Hematopoietic multipotent progenitor cell treated with erythropoietin and hydrocortisone succinate and interleukin-3 and kit ligand, for 15 days (in vitro differentiated cells): ENCODE measurements around the gene ITPKC.
"Not testable (repeated sequence)": the region's sequence is repeated elsewhere in the genome, so short reads cannot be mapped to it uniquely, and the experiment has no call there.

Source experiments
- DNase-seq: peaks from one replicate; pipeline ENCODE4 v3.0.0-alpha.2; 2015; ENCODE audit warnings: low spot score

ITPKC gene

DNA sequence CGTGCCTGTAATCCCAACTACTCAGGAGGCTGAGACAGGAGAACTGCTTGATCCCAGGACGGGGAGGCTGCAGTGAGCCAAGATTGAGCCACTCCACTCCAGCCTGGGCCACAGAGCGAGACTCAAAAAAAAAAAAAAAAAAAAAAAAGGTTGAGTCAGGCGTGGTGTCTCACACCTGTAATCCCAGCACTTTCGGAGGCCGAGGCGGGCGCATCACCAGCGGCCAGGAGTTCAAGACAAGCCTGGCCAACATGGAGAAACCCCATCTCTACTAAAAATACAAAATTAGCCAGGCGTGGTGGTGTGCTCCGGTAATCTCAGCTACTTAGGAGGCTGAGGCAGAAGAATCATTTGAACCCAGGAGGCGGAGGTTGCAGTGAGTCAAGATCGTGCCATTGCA lies 49.5 kb downstream of the ITPKC start:
- DNase-seq, result not testable (repeated sequence)

DNA sequence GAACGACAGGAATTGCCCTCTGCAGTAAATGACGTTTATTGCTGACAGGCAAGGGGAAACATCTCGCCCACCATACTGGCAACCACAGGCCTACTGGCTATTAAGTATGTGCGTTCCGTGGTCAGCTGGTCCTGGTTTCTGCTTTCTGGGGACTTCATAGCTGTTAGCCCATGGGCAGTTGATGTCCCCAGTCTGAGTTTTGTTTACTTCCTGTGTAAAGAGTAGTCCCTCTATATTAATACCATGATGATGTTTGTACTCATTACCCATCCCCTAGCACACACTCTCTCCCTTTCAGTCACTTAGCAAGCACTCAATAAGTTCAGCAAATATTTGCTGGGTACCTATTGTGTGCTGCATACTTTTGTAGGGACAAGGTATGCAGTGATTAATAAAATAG lies 52.0 kb downstream of the ITPKC start:
- no peak for DNase-seq

DNA sequence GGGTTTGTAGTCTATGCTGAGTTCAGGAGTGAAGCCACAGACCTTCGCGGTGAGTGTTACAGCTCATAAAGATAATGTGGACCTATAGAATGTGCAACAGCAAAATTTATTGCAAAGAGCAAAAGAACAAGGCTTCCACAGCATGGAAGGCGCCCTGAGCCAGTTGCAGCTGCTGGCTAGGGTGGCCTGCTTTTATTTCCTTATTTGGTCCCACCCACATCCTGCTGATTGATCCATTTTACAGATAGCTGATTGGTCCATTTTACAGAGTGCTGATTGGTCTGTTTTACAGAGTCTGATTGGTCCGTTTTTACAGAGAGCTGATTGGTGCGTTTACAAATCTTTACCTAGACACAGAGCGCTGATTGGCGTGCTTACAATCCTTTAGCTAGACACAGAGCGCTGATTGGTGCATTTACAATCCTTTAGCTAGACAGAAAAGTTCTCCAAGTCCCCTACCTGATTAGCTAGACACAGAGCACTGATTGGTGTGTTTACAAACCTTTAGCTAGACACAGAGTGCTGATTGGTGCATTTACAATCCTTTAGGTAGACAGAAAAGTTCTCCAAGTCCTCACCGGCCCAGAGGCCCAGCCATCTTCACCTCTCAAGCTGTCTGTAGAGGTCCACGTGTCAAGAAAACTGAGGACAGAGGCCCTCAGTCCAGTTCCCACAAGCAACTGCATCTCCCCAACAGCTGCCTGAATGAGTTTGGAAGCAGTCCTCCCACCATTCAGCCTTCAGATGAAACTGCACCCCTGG lies 54.4 kb downstream of the ITPKC start:
- peak; percentile 34 for DNase-seq

DNA sequence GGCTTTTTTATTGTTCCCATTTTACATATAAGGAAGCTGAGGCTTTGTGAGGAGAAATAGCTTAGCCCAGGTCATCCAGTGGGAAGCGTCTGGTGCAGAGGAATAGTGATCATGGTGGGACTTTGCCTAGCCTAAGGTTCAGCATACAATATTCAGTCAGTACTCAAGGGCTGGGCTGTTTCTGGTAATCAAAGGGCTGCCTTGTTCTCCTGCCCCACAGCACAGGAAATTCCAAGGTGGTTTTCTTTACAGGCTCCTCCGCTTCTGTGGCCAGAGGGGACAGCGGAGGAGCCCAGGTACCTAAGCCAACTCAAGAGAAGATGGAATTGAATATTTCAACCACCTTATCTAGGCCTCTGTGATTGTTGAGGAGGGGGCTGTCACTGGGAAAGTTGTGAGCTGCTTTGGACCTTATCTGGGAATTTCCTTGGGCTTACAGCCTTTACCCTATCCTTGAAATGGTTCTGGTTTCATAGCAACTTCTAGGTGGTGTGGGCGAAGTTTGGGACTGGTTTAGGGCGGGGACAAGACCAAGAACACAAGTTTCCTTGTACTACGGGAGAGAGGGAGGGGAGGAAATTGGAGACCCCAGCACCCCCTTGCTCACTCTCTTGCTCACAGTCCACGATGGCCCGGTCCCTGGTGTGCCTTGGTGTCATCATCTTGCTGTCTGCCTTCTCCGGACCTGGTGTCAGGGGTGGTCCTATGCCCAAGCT lies 58.2 kb downstream of the ITPKC start, which contains the start of gene MIA:
MIA (plus strand) TSS at position 606 of the 716 bp plus-strand sequence; CDS start at position 628, 22 bp downstream.
- no peak for DNase-seq

DNA sequence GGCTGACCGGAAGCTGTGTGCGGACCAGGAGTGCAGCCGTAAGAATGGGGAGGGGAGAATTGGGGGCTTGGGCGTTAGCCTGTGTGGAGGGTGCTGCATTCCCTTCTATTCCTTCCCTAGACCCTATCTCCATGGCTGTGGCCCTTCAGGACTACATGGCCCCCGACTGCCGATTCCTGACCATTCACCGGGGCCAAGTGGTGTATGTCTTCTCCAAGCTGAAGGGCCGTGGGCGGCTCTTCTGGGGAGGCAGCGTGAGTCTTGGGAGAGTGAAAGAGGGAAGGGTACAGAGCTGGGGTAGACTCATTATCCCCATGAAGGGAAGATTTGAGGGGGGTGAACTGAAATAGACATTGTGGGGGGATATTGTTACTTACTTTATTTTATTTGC lies 58.7 kb downstream of the ITPKC start:
- DNase-seq, result no peak

DNA sequence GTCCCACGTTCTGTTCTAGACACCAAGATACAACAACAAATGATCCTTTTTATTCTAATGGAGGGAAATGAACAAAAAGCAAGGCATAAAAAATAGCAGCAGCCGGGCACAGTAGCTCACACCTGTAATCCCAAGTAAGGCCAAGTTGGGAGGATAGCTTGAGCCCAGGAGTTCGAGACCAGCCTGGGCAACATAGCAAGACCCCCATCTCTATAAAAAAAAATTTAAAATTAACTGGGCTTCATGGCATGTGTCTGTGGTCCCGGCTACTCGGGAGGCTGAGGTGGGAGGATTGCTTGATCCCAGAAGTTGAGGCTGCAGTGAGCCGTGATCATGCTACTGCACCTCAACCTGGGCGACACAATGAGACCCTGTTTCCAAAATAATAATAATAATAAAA lies 59.5 kb downstream of the ITPKC start:
- DNase-seq, result no peak

DNA sequence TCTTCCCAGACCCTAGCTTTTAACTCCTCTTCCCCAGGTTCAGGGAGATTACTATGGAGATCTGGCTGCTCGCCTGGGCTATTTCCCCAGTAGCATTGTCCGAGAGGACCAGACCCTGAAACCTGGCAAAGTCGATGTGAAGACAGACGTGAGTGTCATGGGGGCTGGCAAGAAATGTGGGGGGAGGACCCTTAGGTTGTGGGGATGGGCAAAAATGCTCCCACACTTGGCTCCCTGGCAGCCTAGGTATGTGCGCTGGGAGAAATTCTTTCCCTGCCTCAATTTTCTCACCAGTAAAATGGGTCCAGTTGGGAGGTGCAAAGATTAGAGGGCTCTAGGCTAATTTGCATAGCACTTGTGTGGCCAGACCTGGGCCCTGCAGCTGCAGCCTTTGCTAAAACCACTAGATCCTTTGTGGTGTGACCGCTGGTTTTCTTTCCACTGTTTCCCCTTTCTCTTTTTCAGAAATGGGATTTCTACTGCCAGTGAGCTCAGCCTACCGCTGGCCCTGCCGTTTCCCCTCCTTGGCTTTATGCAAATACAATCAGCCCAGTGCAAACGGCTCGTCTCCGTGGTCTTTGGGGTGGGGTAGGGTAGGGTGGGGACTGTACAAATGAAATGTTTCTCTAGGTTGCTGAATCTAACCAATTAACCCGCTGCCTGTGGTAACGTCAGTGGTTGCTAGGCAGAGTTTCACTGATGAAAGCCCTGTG lies 60.2 kb downstream of the ITPKC start:
- peak; percentile 94 for DNase-seq

DNA sequence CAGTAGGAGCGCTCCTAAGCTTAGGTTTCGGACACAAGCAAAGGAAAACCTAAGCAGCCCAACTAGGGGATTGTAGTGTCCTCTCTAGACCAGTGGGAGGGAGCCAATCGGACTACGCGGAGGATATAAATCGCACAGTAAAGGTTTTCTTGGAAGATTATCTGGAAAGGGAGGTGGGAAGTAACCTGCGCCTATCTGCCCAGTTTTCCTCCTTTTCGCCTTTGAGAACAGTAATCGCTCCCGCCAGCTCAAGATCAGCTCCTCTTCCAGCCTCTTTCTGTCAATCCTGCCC lies 60.7 kb downstream of the ITPKC start:
- DNase-seq, result no peak

DNA sequence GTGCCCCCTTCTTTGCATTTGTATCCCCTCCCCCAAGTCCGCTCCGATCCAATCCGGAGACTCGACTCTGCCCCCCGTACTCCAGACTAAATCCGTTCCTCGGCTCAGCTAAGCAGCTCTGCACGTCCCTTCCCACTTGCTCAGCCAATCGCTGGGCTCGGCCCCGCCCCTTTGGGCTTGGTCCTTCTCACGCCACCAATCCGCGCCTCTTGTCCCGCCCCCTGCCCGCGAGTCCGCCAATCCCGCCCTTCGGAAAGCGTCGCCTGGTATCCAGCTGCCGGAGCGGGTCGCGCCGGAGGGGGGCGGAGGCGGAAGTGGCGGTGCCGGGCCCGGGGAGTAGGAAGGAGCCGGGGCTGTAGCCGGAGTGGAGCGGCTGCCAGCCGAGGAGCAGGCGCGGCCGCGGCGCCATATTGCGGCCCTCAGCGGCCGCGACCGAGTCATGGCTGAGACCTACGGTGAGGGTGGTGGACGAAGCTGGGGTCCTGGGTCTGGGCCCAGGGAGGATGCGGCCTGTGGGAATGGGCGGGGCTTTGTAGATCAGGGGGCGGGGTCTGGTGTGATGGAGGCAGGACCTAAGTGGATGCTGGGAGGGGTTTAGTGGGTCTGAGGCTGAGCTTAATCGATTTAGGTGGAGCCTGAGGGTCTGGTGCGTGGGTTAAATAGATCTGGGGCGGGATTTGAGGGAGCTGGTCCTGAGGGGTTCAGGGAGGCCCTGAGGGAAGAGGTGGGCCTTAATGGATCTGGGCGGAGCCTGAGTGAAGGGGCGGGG lies 61.2 kb downstream of the ITPKC start, which contains the start of gene RAB4B:
RAB4B (plus strand) TSS at position 311 of the 769 bp plus-strand sequence; CDS start at position 440, 129 bp downstream.
- DNase-seq, result peak; percentile 100

DNA sequence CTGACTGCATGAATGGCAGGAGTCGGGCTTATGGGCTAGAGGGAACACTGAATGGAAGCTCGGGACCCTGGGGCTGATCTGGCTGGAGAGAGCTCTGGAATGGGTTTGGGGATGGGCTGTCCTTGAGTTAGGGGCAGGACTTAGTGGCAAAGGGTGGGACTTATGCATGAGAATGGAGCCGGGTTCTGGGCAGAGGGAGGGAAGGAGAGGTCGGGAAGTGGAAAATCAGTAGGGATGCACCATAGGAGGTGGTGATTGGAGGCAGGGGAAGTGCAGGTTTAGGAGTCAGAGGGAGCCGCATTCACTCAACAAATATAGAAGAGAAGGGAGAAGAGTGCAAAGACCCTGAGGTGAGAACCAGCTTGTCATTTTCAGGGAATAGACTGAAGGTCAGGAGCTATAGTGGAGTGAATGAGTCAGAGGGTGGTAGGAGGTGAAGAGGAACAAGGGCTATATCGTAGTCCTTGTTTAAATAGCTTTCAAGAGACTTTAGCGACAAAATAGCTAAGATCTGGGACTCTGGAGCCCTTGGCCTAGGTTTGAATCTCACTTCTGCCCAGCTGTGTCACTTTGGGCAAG lies 61.9 kb downstream of the ITPKC start:
- DNase-seq, result no peak

DNA sequence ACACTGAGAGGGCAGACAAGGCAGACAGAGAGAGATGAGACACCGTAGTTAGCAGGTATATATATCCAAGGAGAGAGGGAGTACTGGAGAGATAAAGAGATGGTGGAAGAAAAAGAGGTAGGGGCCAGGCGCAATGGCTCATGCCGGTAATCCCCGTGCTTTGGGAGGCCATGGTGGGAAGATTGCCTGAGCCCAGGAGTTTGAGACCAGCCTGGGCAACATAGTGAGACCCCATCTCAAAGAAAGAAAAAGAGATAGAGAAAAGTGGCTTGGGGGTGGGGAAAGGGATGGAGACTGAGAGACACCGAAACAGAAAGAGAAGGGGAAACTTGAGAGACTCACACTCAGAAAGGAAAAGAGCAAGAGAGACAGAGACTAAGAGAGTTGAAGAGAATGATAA lies 63.7 kb downstream of the ITPKC start:
- DNase-seq, result no peak

DNA sequence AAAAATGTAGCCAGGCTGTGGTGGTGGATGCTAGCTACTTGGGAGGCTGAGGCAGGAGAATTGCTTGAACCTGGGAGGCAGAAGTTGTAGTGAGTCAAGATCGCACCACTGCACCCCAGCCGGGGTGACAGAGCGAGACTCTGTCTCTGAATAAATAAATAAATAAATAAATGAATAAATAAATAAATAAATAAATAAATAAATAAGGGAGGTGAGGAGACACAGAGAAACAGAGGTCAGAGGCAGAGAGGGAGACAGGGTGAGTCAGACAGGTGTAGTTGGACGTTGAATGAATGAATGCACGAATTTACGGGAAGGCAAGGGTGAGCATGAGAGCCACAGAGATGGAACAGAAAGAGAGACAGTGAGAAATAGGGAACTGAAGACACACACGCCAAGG lies 64.2 kb downstream of the ITPKC start:
- no peak for DNase-seq

DNA sequence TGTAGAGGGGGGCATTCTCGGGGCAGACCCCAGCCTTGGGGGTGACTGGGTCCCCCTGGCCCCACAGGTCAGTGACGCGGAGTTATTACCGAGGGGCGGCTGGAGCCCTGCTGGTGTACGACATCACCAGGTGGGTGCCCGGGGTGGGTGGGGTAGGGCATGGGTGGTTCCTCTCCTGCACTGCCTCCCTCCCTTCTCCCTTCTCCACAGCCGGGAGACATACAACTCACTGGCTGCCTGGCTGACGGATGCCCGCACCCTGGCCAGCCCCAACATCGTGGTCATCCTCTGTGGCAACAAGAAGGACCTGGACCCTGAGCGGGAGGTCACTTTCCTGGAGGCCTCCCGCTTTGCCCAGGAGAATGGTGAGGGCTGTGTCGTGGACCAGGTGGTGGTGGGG lies 66.8 kb downstream of the ITPKC start:
- DNase-seq, result no peak

DNA sequence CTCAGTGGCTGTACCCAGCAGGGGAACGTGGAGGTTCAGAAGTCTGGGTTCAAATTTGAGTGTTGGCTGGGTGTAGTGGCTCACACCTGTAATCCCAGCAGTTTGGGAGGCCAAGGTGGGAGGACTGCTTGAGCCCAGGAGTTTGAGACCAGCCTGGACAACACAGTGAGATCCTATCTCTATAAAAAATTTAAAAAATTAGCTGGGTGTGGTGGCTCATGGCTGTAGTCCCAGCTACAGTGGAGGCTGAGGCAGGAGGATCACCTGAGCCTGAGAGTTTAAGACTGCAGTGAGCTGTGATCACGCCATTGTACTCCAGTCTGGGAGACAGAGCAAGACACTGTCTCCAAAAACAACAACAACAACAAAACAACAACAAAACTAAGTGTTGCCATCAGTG lies 67.2 kb downstream of the ITPKC start:
- DNase-seq, result not testable (repeated sequence)

DNA sequence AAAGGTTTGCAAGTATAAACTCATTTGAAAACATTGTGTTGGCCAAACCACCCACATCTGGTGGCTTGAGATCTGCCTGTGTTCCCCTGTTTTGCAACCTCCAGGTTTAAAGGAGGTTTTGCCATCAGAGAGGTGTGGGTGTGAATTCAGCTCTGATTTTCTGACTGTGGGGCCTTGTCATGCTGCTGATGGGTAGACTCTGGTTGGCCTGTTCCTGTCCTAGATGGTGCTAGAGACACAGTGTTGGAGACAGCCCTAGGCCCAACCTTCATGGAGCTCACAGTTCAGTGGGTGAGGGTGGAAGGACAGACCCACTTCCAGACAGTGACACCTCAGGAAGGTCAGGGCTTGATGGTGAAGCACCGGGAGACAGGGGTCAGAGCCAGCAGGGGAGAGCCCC lies 68.6 kb downstream of the ITPKC start:
- DNase-seq, result no peak

DNA sequence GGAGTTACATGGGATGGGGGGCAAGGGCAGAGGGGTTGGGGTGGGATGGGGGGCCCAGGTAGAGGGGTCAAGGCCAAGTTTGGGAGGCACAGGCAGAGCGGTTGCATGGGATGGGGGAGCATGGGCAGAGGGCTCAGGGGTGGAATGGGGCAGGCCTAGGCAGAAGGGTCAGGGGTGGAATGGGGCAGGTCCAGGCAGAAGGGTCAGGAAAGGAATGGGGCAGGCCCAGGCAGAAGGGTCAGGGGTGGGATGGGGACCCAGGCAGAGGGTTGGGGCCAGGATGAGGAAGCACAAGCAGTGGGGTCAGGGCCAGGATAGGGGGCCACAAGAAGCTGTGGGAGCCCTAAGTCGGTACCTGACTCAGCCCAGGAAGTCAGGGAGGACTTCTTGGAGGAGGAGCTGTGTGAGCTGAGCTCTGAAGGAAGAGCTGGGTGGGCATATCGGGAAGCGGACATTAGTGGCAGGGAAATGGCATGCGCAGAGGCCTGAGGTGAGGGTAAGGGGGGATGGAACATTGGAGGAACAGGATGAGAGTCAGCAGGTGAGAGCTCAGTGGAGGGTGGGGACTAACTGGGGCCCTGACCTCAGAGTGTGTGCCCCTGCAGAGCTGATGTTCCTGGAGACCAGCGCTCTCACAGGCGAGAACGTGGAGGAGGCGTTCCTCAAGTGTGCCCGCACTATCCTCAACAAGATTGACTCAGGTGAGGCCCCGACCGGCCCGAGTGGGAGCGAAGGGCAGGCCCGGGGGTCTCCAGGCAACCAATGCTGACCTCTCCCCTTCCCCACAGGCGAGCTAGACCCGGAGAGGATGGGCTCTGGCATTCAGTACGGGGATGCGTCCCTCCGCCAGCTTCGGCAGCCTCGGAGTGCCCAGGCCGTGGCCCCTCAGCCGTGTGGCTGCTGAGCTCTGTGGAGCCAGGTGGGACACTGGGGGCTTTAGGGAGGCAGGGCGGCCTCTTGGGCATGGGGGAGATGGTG lies 69.4 kb downstream of the ITPKC start:
- no peak for DNase-seq
